Epithelial cell of proximal tubule (primary cell): ENCODE measurements around the gene GTF2F2. TPM values are rescaled to one million over a fixed set of nuclear protein-coding genes. Genes with fewer than 3 reads are reported as not detected.

Experiments used
- DNase-seq: peaks from one replicate; pipeline ENCODE4 v3.0.0-alpha.2; 2011; ENCODE audit warnings: low read depth
- H3K4me3 ChIP-seq: 2 replicates; pipeline ENCODE4 v1.5.1; 2011; ENCODE audit warnings: low read depth, mild to moderate bottlenecking, low read length
- total RNA-seq: library from RNA; depleted of rRNA; stranded (reverse); fragments of >200 nt; gene quantifications from 2 replicates; pipeline ENCODE4 v1.2.3, GENCODE V29; 2015
- TF ChIP-seq, protein P1 (sequence below): conservative IDR thresholded peaks from 2 replicates; pipeline ENCODE4 v1.5.1; 2012; ENCODE audit warnings: low read depth, mild to moderate bottlenecking, low read length

GTF2F2 gene
- total RNA-seq, 1 donor from 2014 or later = 47.9 TPM

DNA sequence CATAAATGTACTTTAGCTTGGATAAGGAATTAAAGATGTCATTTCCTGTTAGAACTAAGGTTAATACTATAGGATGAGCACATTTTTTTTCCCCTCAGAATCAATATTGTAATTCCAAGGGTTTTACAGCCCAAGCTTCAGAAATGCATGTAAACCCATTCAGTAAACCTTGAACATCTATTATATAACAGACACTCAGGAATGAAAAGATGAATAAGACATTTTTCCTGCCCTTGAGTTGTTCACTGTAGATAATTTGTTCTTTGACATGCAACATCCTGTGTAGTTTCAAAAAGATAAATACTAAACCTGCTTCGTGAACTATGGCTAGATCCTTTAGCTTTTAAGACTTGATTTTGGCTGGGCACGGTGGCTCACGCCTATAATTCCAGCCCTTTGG is 102.2 kb downstream of the GTF2F2 start:
- TF ChIP-seq, protein P1, sequence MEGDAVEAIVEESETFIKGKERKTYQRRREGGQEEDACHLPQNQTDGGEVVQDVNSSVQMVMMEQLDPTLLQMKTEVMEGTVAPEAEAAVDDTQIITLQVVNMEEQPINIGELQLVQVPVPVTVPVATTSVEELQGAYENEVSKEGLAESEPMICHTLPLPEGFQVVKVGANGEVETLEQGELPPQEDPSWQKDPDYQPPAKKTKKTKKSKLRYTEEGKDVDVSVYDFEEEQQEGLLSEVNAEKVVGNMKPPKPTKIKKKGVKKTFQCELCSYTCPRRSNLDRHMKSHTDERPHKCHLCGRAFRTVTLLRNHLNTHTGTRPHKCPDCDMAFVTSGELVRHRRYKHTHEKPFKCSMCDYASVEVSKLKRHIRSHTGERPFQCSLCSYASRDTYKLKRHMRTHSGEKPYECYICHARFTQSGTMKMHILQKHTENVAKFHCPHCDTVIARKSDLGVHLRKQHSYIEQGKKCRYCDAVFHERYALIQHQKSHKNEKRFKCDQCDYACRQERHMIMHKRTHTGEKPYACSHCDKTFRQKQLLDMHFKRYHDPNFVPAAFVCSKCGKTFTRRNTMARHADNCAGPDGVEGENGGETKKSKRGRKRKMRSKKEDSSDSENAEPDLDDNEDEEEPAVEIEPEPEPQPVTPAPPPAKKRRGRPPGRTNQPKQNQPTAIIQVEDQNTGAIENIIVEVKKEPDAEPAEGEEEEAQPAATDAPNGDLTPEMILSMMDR = no peak
- no peak for DNase-seq
- H3K4me3 ChIP-seq = no peak overlapping the region

DNA sequence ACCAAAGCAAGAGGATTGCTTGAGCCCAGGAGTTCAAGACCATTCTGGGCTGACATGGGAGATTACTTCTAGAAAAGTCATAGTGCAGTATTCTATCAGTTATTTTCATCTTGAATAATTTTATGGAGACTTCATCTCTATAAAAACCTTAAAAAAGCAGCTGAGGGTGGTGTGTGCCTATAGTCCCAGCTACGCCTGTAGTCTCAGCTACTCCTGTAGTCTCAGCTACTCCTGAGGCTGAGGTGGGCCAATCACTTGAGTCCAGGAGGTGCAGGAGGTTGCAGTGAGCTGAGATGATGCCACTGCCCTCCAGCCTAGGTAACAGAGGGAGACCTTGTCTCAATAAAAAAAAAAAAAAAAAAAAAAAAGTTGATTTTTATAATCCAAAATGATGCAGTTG is 102.6 kb downstream of the GTF2F2 start:
- TF ChIP-seq, protein P1 = no peak
- H3K4me3 ChIP-seq = no peak overlapping the region
- no peak for DNase-seq

DNA sequence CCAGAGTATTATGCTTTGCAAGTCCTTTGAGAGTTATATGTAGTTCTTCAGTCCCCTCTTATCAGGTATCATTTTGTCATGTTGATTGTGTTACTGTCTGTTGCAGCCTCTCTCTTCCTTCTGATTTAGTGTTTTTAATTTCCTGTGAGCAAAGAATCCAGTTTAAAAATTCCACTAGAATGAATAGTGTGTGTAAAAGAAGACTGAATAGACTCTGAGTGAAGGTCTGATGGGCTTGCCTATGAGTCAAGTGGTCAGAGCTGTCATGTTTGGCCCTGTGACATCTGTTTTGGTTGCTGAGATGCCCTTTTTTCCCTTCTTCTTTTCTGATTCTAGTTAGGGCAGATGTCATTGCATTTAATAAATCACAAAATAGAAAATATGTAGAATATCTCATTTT is 103.9 kb downstream of the GTF2F2 start:
- TF ChIP-seq, protein P1 = no peak
- H3K4me3 ChIP-seq = no peak overlapping the region
- DNase-seq = no peak

DNA sequence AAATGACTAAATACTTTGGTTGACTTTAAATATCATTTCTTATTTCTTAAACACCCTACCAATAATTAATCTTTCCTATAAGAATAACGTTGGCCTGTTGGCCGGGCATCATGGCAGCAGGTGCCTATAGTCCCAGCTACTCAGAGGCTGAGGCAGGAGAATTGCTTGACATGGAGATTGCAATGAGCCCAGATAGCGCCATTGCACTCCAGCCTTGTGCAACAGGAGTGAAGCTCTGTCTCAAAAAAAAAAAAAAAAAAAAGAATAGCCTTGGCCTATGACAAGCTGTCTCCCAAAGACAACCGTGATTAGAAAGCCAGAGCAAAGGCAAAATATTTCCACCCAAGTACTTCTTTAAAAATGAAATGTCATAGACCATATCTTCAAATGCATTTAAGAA is 105.1 kb downstream of the GTF2F2 start:
- H3K4me3 ChIP-seq = no peak overlapping the region
- TF ChIP-seq, protein P1 = no peak
- no peak for DNase-seq

DNA sequence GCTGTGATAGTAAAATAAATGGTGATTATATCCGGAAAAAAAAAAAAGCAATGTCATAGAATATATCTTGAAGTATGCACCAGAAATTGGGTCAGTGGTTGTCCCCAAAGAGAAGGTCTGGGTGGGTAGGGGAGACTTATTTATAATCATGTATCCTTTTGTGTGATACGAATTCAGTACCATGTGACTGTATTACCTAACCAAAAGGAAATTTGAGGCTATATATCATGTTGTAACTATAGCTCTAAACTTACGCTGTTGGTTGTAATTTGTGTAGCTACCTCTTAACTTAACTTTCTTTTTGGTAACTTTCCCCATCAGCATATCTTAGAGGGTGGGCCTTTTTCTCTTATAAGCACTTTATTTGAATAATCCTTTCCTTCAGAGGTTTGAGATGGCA is 105.7 kb downstream of the GTF2F2 start:
- TF ChIP-seq, protein P1 = no peak
- H3K4me3 ChIP-seq = no peak overlapping the region
- DNase-seq = no peak

DNA sequence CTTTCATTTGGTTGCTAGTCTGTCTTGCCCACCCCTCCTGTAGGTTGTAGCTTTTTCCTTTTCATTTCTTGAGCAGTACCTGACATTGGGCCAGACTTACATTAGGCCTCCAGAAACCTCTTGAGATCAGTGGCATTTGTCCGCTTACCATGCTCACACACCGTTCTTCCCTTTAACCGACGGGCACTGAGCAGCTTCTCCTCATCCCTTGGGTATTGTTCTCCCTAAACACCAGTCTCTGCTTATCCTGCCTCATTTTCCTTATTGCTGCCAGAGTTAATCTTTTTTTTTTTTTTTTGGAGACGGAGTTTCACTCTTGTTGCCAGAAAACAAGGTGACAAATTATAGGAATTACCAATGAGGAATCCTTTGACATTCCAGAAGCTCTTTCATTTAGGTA is 107.7 kb downstream of the GTF2F2 start:
- no peak overlapping the region for H3K4me3 ChIP-seq
- TF ChIP-seq, protein P1 = no peak
- no peak for DNase-seq

DNA sequence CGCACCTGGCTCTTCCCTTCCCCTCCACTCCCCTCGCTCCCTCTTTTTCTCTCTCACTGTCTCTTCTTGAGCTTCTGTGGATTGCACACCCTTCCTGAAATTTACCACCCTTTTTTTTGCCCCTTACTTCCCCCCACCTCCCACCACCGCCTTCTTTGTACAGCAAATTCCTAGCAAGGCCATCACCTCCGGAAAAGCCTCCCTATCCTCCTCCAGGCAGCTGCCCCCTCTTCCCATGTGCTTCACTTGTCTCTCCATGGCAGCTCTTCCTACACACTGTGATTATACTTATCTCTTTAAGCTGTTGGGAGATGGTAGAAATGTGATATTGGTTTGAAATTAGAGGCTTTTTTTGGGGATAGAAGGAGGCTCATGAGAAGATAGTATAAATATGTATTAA is 108.9 kb downstream of the GTF2F2 start:
- TF ChIP-seq, protein P1 = no peak
- no peak for DNase-seq

More for the DNA sequence above, 108.9 kb downstream of the GTF2F2 start:
- no peak overlapping the region for H3K4me3 ChIP-seq
